HG03378 (cell line): ENCODE results near the gene HOGA1.
A peak's percentile ranks its signal among the peaks of the same experiment; 100 is the strongest.
"Not testable (repeated sequence)": the region's sequence is repeated elsewhere in the genome, so short reads cannot be mapped to it uniquely, and the experiment has no call there.

Experiments
- ATAC-seq: cut with Tn5 transposase; IDR thresholded peaks from one replicate; pipeline ENCODE4 v1.9.1; 2021; ENCODE audit warnings: mild to moderate bottlenecking, moderate library complexity; ENCODE audit not compliant: unreplicated experiment

The HOGA1 gene

DNA sequence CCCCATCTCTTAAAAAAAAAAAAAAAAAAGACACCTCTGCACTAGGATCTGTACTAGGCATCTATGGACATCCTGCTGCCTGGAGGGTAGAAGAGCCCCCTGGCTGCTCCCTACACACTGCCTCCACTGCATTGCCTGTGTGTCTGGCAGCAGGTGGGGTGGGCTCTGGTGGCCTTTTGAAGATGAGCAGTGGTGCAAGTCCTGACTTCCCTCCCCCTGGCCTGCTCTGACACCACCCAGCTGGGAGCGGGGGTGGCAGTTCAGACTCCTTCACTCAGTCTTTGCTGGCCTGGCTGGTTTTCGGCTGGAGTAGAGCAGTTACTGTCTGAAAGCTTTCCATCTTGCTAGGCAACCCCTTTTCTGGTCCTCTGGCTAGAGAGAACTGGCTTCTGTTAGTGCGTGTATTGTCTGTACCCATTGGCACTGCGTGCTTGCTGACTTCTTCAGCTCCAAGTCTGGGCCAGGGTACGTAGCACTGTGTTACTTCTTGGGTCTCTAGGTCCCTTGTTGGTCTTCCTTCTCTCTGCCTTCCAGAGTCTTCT lies 23.0 kb downstream of the HOGA1 start:
- ATAC-seq: no peak

- ATAC-seq: no peak
Observed at GRCh38 chr10:97608991-97609561, 24.9 kb downstream of the HOGA1 start.

- no peak for ATAC-seq
Observed at GRCh38 chr10:97611473-97611872, 27.3 kb downstream of the HOGA1 start.

GRCh38 chr10:97612386-97612785 lies 28.2 kb downstream of the HOGA1 start:
- no peak for ATAC-seq

GRCh38 chr10:97618285-97618684 lies 34.1 kb downstream of the HOGA1 start:
- ATAC-seq: no peak

DNA sequence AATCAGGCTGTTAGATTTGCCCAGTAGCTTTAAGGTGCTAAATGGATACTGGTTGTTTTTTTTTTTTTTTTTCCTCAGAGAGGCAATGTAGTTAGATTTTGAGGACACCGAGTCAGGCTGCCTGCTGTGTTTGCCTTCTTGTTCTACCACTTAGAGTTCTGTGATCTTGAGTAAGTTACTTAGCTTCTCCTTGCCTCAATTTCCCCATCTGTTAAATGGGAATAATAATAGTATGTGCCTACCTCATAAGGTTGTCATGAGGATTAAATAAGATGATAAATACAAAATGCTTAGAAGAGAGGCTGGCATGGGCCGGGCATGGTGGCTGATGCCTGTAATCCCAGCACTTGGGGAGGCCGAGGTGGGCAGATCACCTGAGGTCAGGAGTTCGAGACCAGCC lies 34.5 kb downstream of the HOGA1 start:
- ATAC-seq: no peak

GRCh38 chr10:97623277-97623676 lies 39.1 kb downstream of the HOGA1 start:
- ATAC-seq: no peak

DNA sequence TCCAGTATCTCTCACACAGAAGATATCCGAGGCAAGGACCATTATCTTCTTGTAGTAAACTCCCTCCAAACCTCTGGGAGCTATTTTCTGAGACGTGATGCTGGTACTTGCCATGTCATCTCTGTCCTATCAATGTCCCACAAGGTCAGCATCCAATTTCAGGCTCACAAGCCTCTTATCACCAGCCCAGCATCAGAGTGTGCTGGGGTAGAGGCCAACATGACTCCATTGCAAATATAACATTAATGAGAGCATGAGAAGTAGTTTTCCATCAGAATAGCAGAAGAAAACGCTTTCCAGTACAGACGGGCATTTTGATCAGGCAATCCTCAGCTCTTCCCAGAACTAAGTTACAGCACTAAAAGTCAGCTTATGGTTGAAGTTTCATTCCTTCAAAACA lies 43.5 kb downstream of the HOGA1 start:
- no peak for ATAC-seq

GRCh38 chr10:97628228-97628627 lies 44.0 kb downstream of the HOGA1 start:
- ATAC-seq: no peak

DNA sequence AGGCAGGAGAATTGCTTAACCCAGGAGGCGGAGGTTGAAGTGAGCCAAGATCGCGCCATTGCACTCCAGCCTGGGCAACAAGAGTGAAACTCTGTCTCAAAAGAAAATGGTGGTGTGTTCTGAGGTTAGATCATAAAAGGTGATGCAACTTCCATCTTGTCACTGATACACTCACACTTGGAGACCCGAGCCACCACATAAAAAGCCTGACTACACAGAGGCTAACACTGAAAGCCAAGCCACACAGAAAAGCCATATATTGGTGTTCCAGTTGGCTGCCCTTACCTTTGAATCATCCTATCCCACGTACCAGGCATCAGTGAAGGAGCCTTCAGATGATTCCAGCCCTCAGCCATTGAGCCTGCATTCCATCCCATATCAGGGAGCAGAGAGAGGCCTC lies 45.1 kb downstream of the HOGA1 start:
- no peak for ATAC-seq

- ATAC-seq: no peak
Observed at GRCh38 chr10:97631098-97631497, 46.9 kb downstream of the HOGA1 start.

- peak; percentile 91 for ATAC-seq
Observed at GRCh38 chr10:97632949-97633884, 49.0 kb downstream of the HOGA1 start, which contains the start of gene MORN4. Gene MORN4, minus strand, starts transcription at chr10:97633500. Its CDS starts 13,847 bp downstream, at chr10:97619653.

DNA sequence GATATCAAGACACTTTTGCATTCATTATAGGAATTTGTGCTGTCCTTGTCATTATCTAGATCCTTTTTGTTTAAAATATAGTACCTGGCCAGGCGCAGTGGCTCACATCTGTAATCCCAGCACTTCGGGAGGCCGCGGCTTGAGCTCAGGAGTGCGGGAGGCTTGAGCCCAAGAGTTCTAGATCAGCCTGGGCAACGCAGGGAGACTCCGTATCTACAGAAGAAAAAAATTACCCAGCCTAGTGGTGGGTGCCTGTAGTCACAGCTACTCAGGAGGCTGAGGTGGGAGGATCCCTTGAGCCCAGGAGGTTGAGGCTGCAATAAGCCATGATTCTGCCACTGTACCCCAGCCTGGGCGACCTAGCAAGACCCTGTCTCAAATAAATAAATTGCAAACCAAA lies 49.7 kb downstream of the HOGA1 start:
- no peak for ATAC-seq

DNA sequence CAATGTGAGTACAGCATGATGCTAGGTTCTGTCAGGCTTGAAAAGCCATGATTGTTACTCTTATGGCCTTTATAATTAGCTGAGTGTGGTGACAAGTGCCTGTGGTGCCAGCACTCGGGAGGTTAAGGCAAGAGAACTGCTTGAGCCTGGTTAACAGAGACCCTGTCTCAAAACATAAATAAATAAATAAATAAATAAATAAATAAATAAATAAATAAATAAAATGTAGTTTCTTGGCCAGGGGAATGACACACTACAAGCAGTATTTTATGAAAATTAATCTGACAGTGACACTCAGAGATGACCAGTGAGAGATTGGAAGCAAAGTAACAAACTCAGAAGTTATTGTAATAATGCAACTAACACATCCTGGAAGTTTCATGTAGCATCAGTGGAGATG lies 51.4 kb downstream of the HOGA1 start:
- ATAC-seq: no peak

DNA sequence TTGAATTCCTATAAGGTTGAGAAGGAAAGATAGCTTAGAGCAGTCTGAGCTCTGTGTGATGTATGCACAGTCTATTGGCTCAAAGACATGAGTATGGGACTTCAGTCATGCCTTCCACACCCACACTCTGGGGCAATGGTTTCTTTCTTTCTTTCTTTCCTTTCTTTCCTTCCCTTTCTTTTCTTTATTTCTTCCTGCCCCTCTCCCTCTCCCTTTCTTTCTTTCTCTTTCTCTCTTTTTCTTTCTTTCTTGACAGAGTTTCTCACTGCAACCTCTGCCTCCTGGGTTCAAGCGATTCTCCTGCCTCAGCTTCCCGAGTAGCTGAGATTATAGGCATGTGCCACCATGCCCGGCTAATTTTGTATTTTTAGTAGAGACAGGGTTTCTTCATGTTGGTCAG lies 54.9 kb downstream of the HOGA1 start:
- ATAC-seq: not testable (repeated sequence)

DNA sequence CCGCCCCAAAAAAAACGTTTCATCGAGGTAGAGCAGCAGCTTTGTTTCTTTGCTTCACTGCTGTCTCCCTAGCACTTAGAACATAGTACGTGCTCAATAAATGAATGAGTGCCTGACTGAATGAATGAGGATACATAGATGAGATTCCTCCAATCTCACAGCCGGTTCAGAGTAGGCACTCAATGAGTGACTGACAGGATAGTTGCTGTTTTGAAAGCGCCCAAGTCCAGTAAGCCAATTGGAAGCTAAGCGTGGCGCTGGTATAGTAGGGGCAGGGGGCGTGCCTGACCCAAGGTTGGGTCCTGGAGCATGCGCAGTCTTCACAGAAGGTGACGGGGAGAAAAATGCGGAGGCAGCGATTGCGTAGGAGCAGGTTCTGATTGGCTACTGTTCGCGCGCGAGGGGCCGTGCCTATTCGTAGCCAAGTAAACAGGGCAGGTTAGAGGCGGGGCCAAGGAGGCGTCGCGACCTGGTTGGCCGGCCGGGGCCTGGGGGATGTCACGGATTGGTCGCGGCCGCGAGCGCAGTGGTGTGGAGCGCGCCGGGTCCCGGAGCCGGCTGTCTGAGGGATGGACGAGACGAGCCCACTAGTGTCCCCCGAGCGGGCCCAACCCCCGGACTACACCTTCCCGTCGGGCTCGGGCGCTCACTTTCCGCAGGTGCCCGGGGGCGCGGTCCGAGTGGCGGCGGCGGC lies 56.1 kb downstream of the HOGA1 start, which contains the start of gene PI4K2A:
Gene PI4K2A, plus strand, starts transcription at position 498 of the 694 bp plus-strand sequence. Its CDS starts 72 bp downstream, at position 570.
- ATAC-seq: peak; percentile 93

DNA sequence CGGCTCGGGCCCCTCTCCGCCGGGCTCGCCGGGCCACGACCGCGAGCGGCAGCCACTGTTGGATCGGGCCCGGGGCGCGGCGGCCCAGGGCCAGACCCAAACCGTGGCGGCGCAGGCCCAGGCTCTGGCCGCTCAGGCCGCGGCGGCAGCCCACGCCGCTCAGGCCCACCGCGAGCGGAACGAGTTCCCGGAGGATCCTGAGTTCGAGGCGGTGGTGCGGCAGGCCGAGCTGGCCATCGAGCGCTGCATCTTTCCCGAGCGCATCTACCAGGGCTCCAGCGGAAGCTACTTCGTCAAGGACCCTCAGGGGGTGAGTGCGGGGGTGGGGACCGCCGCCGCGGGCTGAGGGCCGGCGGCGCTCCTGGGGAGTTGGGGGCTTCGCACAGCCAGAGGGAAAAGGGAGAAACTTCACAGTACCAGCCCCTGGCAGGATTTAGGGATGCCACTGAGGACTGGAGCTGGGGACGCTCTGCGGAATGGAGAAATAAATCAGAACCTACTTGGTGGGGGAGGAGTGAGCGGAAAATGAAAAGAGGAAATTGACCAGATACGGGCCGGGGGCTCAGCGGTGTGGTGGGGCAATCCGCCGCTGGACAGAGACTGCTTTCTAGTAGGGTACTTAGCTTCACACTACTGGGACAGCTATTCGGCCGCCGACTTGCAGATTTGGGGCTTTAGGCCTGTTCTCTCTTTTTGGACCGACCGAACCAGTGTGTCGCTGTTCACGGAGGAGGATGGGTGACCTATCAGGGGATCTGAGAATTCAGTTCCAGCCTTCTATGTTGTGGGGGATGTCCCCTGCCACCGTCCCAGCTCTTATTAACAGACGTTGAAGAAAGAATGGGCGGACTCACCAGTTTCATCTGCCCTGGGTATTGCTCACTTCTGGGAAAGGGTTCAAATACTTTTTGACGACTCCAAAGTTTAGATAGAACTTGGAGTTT lies 57.0 kb downstream of the HOGA1 start:
- no peak for ATAC-seq

DNA sequence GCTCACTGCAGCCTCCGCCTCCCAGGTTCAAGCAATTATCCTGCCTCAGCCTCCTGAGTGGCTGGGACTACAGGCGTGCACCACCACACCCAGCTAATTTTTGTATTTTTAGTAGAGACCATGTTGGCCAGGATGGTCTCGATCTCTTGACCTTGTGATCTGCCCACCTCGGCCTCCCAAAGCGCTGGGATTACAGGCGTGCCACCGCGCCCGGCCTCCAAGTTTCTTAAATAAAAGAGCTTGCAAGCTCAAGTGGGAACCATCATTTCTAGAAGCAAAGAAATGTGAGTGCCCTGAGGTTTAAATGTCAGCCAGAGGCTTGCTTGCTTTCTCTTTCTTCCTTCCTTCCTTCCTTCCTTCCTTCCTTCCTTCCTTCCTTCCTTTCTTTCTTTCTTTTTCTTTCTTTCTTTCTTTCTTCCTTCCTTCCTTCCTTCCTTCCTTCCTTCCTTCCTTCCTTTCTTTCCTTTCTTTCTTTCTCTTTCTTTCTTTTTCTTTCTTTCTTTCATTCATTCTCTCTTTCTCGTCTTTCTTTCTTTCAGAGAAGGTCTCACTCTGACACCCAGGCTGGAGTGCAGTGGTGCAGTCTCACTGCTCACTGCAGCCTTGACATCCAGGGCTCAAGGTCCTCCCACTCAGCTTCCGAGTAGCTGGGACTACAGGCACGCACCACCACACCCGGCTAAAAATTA lies 58.4 kb downstream of the HOGA1 start:
- ATAC-seq: not testable (repeated sequence)

DNA sequence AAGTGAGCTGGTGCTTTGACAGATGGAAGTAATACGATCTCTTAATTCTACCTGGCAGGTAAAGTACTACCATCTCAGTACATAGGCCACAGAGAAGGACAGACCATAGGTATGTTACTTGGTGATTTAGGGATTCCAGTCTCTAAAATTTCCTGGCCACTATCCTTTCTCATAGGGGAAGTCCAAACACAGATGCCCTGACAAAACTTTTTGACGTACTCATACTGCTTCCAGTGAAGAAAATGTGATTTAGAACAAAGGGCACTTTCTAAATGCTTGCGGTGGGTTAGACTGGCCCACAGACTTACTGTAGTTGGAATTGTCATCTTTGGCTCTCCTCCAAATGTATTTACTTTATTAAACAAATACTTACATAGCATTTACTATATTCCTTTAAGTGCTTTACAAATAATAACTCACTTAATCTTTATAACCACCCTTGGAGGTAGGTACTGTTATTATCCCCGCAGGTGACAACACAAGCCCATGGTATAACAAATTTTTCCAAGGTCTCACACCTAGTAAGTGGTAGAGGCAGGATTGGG lies 59.3 kb downstream of the HOGA1 start:
- ATAC-seq: no peak
